ENCODE measurements around the gene KRT7.
A peak's percentile ranks its signal among the peaks of the same experiment; 100 is the strongest.

Gene KRT7

DNA sequence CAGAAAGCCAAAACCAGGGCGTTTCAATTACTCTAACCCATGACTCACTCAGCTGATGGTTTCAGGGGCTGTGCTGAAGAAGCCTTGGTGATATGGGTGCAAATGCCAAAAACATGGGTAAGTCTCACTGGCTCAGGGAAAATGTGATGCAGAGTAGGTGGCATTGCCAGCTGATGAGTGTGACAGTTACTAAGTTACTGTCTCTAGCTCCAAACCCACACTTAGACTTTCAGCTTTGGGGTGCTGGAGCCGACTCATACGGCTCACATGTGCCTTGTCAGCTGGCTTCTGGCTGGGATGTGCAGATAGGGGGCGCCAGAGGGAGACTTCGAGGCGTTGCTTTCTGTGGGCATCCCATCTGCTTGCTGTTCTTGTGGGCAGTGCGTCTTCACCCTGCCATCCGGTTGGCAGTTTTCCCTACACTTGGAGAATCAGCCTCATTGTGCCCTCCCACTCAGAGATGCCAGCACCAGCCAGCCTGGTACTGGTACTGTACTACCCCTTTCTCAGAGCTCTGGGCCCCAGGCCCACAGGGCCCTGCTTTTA, 11.1 kb upstream of the KRT7 start:
- Histone ChIP-seq H2AFZ (ENCODE audit: low read depth, low read length) (peak overlapping the region; percentile 1), H4K91ac (ENCODE audit: low read length) (no peak overlapping the region), H3K4ac (ENCODE audit: low read depth in 1 of 2, low read length in 2 of 2) (no peak overlapping the region), H2BK120ac (ENCODE audit: low read depth, low read length) (no peak overlapping the region), H2BK15ac (ENCODE audit: low read depth, poor library complexity, severe bottlenecking) (no peak overlapping the region), H3K23ac (ENCODE audit: low read length in 2 of 2) (no peak overlapping the region), H3K18ac (ENCODE audit: low read depth in 1 of 2, low read length in 2 of 2) (no peak overlapping the region), H3K9ac (ENCODE audit: low read length) (no peak overlapping the region), H3K36me3 (ENCODE audit: control insufficient read depth in 1 of 2, insufficient read depth in 2 of 2, low read depth in 1 of 2, low read length in 2 of 2) (no peaks in the 10 kb centered on the region), H2AK5ac (ENCODE audit: low read length, severe bottlenecking) (no peak overlapping the region), H3K27ac (ENCODE audit: low read length, poor library complexity, severe bottlenecking) (no peak overlapping the region), H3K14ac (ENCODE audit: low read length in 2 of 2) (no peak overlapping the region), H2BK5ac (ENCODE audit: low read depth, low read length, poor library complexity, severe bottlenecking) (no peak overlapping the region), H3K27me3 (ENCODE audit: control insufficient read depth in 1 of 2, insufficient read depth in 1 of 2, low read length in 2 of 2) (no peaks in the 10 kb centered on the region), H2BK12ac (ENCODE audit: low read length in 2 of 2) (no peak overlapping the region), H3K9me3 (ENCODE audit: control insufficient read depth, low read length) (peaks cover 9% of the 10 kb centered on the region), H3K4me2 (ENCODE audit: low read length, poor library complexity, severe bottlenecking) (no peak overlapping the region), H3K4me1 (ENCODE audit: control insufficient read depth, insufficient read depth, low read depth, low read length) (peaks cover 13% of the 10 kb centered on the region), H3K79me1 (replicated peaks; ENCODE audit: low read length, poor library complexity, severe bottlenecking) (no peaks in the 10 kb centered on the region), H3K4me3 (ENCODE audit: insufficient read depth in 1 of 2, low read depth in 1 of 2, low read length in 2 of 2) (no peak overlapping the region), H4K8ac (ENCODE audit: low read length) (no peak overlapping the region)
- 32% methylated on average over 7 of the region's 8 CpGs for WGBS
- no peak for DNase-seq

DNA sequence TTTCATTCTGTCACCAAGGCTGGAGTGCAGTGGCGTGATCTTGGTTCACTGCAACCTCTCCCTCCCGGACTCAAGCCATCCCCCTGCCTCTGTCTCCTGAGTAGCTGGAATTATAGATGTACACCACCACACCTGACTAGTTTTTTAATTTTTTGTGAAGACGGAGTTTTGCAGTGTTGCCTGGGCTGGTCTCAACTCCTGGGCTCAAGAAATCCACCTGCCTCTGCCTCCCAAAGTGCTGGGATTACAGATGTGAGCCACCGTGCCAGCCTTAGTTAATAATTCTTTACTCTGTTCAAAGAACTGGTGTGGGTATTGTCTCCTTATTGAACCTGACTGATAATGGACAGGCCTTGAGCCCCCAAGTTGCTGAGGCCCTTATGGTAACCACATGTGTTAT, 10.4 kb upstream of the KRT7 start:
- no peak overlapping the region for H2BK5ac ChIP-seq (ENCODE audit: low read depth, low read length, poor library complexity, severe bottlenecking)
- peaks cover 9% of the 10 kb centered on the region for H3K9me3 ChIP-seq (ENCODE audit: control insufficient read depth, low read length)
- no peak overlapping the region for H3K9ac ChIP-seq (ENCODE audit: low read length)
- no peaks in the 10 kb centered on the region for H3K36me3 ChIP-seq (ENCODE audit: control insufficient read depth in 1 of 2, insufficient read depth in 2 of 2, low read depth in 1 of 2, low read length in 2 of 2)
- H2BK12ac ChIP-seq (ENCODE audit: low read length in 2 of 2), result no peak overlapping the region
- no peak overlapping the region for H3K4ac ChIP-seq (ENCODE audit: low read depth in 1 of 2, low read length in 2 of 2)
- H3K27ac ChIP-seq (ENCODE audit: low read length, poor library complexity, severe bottlenecking), result no peak overlapping the region
- no peak overlapping the region for H3K4me2 ChIP-seq (ENCODE audit: low read length, poor library complexity, severe bottlenecking)
- 98% methylated on average over 4 of the region's 4 CpGs for WGBS
- H2BK15ac ChIP-seq (ENCODE audit: low read depth, poor library complexity, severe bottlenecking), result no peak overlapping the region
- H2AFZ ChIP-seq (ENCODE audit: low read depth, low read length), result no peak overlapping the region
- no peaks in the 10 kb centered on the region for H3K27me3 ChIP-seq (ENCODE audit: control insufficient read depth in 1 of 2, insufficient read depth in 1 of 2, low read length in 2 of 2)
- no peak for DNase-seq
- H4K8ac ChIP-seq (ENCODE audit: low read length), result no peak overlapping the region
- peaks cover 9% of the 10 kb centered on the region for H3K4me1 ChIP-seq (ENCODE audit: control insufficient read depth, insufficient read depth, low read depth, low read length)
- no peak overlapping the region for H2AK5ac ChIP-seq (ENCODE audit: low read length, severe bottlenecking)
- no peak overlapping the region for H3K14ac ChIP-seq (ENCODE audit: low read length in 2 of 2)
- H3K23ac ChIP-seq (ENCODE audit: low read length in 2 of 2), result no peak overlapping the region
- H2BK120ac ChIP-seq (ENCODE audit: low read depth, low read length), result no peak overlapping the region
- H3K79me1 ChIP-seq (replicated peaks; ENCODE audit: low read length, poor library complexity, severe bottlenecking), result no peaks in the 10 kb centered on the region
- no peak overlapping the region for H4K91ac ChIP-seq (ENCODE audit: low read length)
- no peak overlapping the region for H3K18ac ChIP-seq (ENCODE audit: low read depth in 1 of 2, low read length in 2 of 2)
- no peak overlapping the region for H3K4me3 ChIP-seq (ENCODE audit: insufficient read depth in 1 of 2, low read depth in 1 of 2, low read length in 2 of 2)

DNA sequence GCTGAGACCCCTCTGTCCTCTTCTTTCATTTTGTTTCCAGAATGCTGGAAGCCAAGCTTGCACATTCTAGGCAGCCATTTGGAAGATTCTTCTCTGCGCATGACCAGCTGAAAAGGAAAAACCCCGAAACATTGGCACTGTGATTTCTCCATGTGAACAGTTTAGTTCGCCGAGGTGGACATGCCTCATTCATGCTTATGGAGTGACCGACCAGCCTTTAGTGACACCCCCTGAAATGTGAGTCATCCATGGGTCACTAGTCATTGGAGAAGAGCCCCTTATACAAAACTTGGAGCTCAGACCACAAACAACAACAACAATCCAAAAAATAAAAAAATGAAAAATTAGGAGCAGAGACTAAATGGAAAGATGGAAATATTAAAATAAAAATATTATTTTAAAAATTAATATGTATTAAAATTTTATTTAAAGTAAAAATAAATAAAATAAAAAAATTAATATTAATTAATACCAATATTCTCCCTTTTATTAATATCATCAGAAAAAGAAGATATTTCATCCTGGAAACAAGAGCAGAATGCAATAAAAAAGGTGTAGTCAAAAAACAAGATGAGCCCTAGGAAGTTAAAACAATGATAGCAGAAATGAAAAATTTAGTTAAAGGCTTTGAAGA, 9.5 kb upstream of the KRT7 start:
- H3K4ac ChIP-seq (ENCODE audit: low read depth in 1 of 2, low read length in 2 of 2), result no peak overlapping the region

DNA sequence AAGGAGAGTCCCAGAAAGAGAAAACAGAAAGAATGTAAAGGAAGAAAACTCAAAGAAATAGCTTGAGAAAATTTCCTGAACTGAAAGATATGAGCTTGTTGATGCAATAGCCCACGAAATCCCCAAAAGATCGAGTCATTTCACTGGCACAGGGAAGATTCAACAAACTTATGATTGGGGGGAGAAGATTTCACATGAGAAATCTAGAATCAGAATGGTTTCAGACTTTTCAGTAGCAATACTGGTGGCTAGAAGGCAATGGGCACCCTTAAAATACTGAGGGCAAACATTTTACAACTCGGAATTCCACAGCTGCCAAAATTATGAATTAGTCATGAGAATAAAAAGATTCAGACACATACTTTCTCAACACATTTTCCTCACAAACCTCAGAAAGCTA, 8.9 kb upstream of the KRT7 start:
- Histone ChIP-seq H3K9me3 (ENCODE audit: control insufficient read depth, low read length) (peaks cover 9% of the 10 kb centered on the region), H3K27ac (ENCODE audit: low read length, poor library complexity, severe bottlenecking) (no peak overlapping the region), H3K23ac (ENCODE audit: low read length in 2 of 2) (no peak overlapping the region), H3K4ac (ENCODE audit: low read depth in 1 of 2, low read length in 2 of 2) (no peak overlapping the region), H3K79me1 (replicated peaks; ENCODE audit: low read length, poor library complexity, severe bottlenecking) (no peaks in the 10 kb centered on the region), H3K36me3 (ENCODE audit: control insufficient read depth in 1 of 2, insufficient read depth in 2 of 2, low read depth in 1 of 2, low read length in 2 of 2) (no peaks in the 10 kb centered on the region), H2AK5ac (ENCODE audit: low read length, severe bottlenecking) (no peak overlapping the region), H2AFZ (ENCODE audit: low read depth, low read length) (no peak overlapping the region), H2BK15ac (ENCODE audit: low read depth, poor library complexity, severe bottlenecking) (no peak overlapping the region), H2BK5ac (ENCODE audit: low read depth, low read length, poor library complexity, severe bottlenecking) (no peak overlapping the region), H4K8ac (ENCODE audit: low read length) (no peak overlapping the region), H3K18ac (ENCODE audit: low read depth in 1 of 2, low read length in 2 of 2) (no peak overlapping the region), H2BK12ac (ENCODE audit: low read length in 2 of 2) (no peak overlapping the region), H4K91ac (ENCODE audit: low read length) (no peak overlapping the region), H3K14ac (ENCODE audit: low read length in 2 of 2) (no peak overlapping the region), H3K4me1 (ENCODE audit: control insufficient read depth, insufficient read depth, low read depth, low read length) (peaks cover 11% of the 10 kb centered on the region), H3K4me3 (ENCODE audit: insufficient read depth in 1 of 2, low read depth in 1 of 2, low read length in 2 of 2) (no peak overlapping the region), H2BK120ac (ENCODE audit: low read depth, low read length) (no peak overlapping the region), H3K4me2 (ENCODE audit: low read length, poor library complexity, severe bottlenecking) (no peak overlapping the region), H3K27me3 (ENCODE audit: control insufficient read depth in 1 of 2, insufficient read depth in 1 of 2, low read length in 2 of 2) (no peaks in the 10 kb centered on the region), H3K9ac (ENCODE audit: low read length) (peak overlapping the region; percentile 47)
- WGBS, result 75% methylated on average over 2 of the region's 3 CpGs
- DNase-seq, result no peak

More for the DNA sequence above, 9.5 kb upstream of the KRT7 start:
- Histone ChIP-seq H3K9me3 (ENCODE audit: control insufficient read depth, low read length) (peaks cover 9% of the 10 kb centered on the region), H3K36me3 (ENCODE audit: control insufficient read depth in 1 of 2, insufficient read depth in 2 of 2, low read depth in 1 of 2, low read length in 2 of 2) (no peaks in the 10 kb centered on the region), H2AK5ac (ENCODE audit: low read length, severe bottlenecking) (no peak overlapping the region), H3K27ac (ENCODE audit: low read length, poor library complexity, severe bottlenecking) (no peak overlapping the region), H2BK12ac (ENCODE audit: low read length in 2 of 2) (no peak overlapping the region), H3K4me2 (ENCODE audit: low read length, poor library complexity, severe bottlenecking) (no peak overlapping the region), H3K9ac (ENCODE audit: low read length) (peak overlapping the region; percentile 47), H3K27me3 (ENCODE audit: control insufficient read depth in 1 of 2, insufficient read depth in 1 of 2, low read length in 2 of 2) (no peaks in the 10 kb centered on the region), H2BK15ac (ENCODE audit: low read depth, poor library complexity, severe bottlenecking) (no peak overlapping the region), H3K4me3 (ENCODE audit: insufficient read depth in 1 of 2, low read depth in 1 of 2, low read length in 2 of 2) (no peak overlapping the region), H3K4me1 (ENCODE audit: control insufficient read depth, insufficient read depth, low read depth, low read length) (peaks cover 9% of the 10 kb centered on the region), H2AFZ (ENCODE audit: low read depth, low read length) (no peak overlapping the region), H2BK120ac (ENCODE audit: low read depth, low read length) (no peak overlapping the region), H3K23ac (ENCODE audit: low read length in 2 of 2) (no peak overlapping the region), H3K14ac (ENCODE audit: low read length in 2 of 2) (no peak overlapping the region), H2BK5ac (ENCODE audit: low read depth, low read length, poor library complexity, severe bottlenecking) (no peak overlapping the region), H4K91ac (ENCODE audit: low read length) (no peak overlapping the region), H3K18ac (ENCODE audit: low read depth in 1 of 2, low read length in 2 of 2) (no peak overlapping the region), H4K8ac (ENCODE audit: low read length) (no peak overlapping the region), H3K79me1 (replicated peaks; ENCODE audit: low read length, poor library complexity, severe bottlenecking) (no peaks in the 10 kb centered on the region)
- 64% methylated on average over 5 of the region's 5 CpGs for WGBS
- no peak for DNase-seq

All from mesenchymal stem cell (in vitro differentiated cells and primary cell).